Right kidney (tissue), 1 donor: ENCODE data around the gene LEFTY1.
"Not testable (repeated sequence)": the region's sequence is repeated elsewhere in the genome, so short reads cannot be mapped to it uniquely, and the experiment has no call there.

Experiments used
- DNase-seq: peaks from one replicate; pipeline ENCODE4 v3.0.0-alpha.2; 2016

LEFTY1 gene

GRCh38 chr1:225848030-225848955 is 40.7 kb downstream of the LEFTY1 start:
- no peak for DNase-seq

GRCh38 chr1:225847610-225848009 is 41.3 kb downstream of the LEFTY1 start:
- DNase-seq = no peak

- DNase-seq = no peak
Measured at GRCh38 chr1:225846331-225847310, 42.3 kb downstream of the LEFTY1 start.

GRCh38 chr1:225845571-225846259 is 43.2 kb downstream of the LEFTY1 start:
- DNase-seq = peak; percentile 62

- no peak for DNase-seq
Measured at GRCh38 chr1:225845097-225845496, 43.8 kb downstream of the LEFTY1 start.

- no peak for DNase-seq
Measured at GRCh38 chr1:225844236-225845061, 44.5 kb downstream of the LEFTY1 start.

- DNase-seq = no peak
Measured at GRCh38 chr1:225843426-225843795, 45.5 kb downstream of the LEFTY1 start.

- DNase-seq = no peak
Measured at GRCh38 chr1:225842788-225843425, 46.0 kb downstream of the LEFTY1 start.

GRCh38 chr1:225842074-225842473 is 46.9 kb downstream of the LEFTY1 start:
- DNase-seq = no peak

- no peak for DNase-seq
Measured at GRCh38 chr1:225840713-225841112, 48.2 kb downstream of the LEFTY1 start.

- no peak for DNase-seq
Measured at GRCh38 chr1:225840223-225840610, 48.7 kb downstream of the LEFTY1 start.

GRCh38 chr1:225838793-225839192 is 50.2 kb downstream of the LEFTY1 start:
- DNase-seq = no peak

GRCh38 chr1:225836296-225836695 is 52.6 kb downstream of the LEFTY1 start:
- DNase-seq = not testable (repeated sequence)
